ENCODE data around the gene SAE1.
"Not testable (repeated sequence)": the region's sequence is repeated elsewhere in the genome, so short reads cannot be mapped to it uniquely, and the experiment has no call there.

Gene SAE1

GRCh38 chr19:47243364-47243775 is 112.7 kb downstream of the SAE1 start:
- no peak for FAIRE-seq

DNA sequence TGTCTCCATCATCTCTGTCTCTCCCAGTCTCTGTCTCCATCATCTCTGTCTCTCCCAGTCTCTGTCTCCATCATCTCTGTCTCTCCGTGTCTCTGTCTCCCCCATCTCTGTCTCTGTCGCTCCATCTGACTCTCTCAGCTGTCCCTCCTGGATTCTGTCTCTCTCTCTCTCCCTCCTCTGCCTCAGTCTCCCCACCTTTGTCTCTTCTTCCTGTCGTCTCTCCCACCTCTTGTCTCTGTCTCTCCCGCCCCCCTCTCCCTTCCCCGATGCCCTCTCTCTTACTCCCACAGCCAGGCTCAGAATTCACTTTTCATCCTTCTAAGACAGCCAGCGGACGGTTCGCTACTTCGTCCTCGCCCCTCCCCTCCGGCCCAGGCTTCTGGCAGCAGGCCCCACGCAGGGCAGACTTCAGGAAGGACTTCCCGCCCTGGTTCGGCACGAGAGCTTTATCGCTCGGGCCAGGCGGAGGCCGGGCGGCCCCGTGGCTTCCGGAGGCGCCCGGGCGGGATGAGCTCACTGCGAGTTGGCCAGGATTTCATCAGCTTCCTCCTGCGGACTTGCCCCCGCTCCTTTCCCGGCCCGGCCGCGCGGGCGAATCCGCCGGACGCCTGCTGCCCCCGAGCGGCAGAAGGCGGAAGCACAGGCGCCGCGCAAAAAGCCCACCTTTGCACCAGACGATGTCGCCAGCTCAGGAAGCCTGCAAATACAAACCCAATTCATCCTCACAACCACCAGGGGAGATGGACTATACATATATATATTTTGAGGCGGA is 113.3 kb downstream of the SAE1 start:
- no peak for FAIRE-seq

GRCh38 chr19:47247308-47247990 is 116.8 kb downstream of the SAE1 start:
- FAIRE-seq, result no peak

- FAIRE-seq, result not testable (repeated sequence)
Observed at GRCh38 chr19:47253016-47253415, 122.4 kb downstream of the SAE1 start.

DNA sequence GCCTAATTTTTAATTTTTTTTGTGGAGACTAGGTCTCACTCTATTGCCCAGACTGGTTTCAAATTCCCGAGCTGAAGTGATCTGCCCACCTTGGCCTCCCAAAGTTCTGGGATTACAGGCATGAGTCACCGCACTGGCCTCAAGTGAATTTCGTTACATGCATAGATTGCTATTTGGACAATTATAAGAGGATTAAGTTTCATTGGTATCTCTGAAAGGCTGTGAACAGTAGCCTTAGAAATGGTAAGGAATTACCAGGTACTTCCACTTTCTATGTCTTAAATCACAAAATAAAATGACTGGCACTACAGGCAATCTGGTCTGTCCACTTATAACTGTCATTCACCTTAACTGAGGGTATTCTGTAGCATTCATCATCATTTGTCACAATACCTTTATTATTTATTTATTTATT is 122.8 kb downstream of the SAE1 start:
- no peak for FAIRE-seq

GRCh38 chr19:47253970-47254369 is 123.3 kb downstream of the SAE1 start:
- FAIRE-seq, result no peak

DNA sequence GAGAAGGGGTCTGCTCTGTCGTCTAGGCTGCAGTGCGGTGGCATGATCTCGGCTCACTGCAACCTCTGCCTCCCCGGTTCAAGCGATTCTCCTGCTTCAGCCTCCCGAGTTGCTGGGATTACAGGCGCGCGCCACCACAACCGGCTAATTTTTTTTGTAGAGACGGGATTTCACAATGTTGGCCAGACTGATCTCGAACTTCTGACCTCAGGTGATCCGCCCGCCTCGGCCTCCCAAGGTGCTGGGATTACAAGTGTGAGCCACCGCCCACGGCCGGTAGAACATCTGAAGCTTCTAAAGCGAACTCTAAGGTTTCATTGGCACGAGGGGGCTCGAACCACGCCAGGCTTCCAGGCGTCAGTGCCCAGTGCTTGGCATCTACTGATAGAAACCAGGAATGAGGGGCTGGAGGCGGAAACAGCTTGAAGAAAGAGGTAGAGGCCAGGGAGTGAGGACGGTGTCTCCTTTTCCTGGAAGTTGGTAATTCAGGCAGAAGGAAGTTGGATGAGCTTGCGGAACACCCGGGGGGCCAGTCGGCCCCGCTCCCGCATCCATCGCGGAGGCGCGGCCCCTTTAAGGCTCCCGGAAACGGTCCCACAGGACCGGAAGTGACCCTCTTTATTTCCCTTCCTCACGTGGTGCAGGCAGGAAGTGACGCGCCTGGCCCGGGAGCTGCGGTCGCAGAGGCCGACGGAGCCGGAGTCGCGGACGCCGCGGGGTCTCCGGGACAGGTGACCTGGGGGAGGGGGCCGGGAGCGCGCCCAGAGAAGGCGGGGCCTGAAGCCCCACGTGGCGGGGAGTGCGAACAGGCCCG is 125.5 kb downstream of the SAE1 start, which contains the start of gene CCDC9:
Gene CCDC9, plus strand, starts transcription at position 647 of the 814 bp plus-strand sequence. CDS start 1,876 bp downstream, outside the sequence.
- no peak for FAIRE-seq

DNA sequence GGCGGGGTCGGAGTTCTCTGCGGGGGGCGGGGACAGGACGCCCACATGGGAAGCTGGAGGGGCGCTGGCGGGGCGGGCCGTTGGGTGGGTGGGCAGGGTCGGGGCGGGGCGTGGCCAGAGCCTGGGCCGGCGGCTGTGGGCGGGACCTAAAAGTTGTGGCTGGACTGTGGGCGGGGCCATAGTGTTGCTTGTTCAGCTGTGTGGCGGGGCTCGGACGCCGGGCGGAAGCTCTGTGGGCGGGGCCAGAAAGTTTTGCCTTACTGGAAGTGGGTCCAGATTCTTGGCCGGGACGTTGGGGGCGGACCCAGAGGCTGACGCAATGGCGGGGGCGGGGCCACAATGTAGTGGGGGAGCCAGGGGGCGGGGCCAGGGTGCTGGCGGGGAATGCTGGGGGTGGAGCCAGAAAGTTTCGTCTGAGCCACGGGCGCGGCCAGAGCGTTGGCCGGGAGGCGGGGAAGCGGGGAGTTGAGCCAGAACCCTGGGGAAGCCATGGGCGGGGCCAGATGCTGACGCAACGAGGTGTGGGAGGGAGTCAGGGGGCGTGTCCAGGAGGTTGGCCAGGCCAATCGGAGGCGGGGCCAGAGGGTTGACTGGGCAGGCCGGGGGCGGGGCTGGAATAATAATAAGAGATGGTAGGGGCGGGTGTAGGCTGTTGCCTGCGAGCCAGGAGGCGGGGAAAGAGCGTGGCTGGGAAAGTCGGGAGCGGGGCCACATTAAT is 126.2 kb downstream of the SAE1 start:
- peak; percentile 47 for FAIRE-seq

DNA sequence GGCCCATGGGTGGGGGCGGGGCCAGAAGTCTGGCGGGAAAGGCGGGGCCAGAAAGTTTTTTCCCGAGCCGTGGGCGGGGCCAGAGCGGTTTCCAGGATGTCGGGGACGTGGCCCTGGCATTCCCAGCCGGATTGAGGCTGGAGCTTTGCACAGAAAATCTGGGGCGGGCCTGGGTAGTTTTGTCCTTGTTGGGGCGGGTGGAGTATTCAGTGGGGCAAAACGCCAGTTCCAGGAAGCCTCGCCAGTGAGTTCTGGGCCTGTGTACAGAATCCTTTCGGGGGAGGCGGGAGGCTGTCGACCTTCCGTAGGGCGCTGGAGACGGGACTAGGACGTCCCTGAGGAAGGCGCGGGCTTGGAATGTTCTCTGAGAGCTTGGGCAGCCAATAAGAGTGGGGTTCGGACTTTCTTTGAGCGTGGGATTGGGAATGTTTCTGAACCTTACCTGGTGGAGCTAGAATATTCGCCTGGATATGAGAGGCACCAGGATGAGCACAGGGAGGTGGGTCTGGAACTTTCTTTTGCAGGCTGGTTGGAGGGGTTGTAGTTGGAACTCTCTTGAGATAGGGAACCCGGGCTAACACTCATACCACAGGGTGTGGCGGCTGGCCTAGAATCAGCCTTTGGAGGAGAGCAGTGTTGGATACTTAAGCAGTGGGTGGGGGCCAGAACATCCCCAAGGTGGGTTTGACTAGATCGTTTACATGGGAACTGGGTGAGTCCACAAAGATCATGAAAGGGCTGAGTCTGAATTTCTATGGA is 127.0 kb downstream of the SAE1 start:
- no peak for FAIRE-seq

DNA sequence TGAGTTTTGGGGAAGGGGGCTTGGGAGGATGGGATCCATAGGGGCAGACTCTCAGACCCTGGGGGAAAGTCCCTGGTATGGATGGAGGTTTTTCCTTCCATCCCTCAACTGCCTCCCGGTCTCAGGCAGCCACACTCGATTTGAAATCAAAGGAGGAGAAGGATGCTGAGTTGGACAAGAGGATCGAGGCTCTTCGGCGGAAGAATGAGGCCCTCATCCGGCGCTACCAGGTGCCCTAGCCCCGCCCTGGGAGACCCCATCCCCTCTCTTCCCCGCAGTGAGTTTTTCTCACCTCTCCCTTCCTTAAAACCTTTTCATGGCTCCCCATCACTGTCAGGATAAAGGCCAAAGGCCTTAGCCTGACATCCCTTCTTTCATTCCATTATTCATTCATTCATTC is 127.8 kb downstream of the SAE1 start:
- FAIRE-seq, result no peak

- no peak for FAIRE-seq
Observed at GRCh38 chr19:47258895-47259555, 128.4 kb downstream of the SAE1 start.
